SK-N-SH (cell line): ENCODE data around the gene LIMS1. TPM values are rescaled to one million over a fixed set of nuclear protein-coding genes. Genes with fewer than 3 reads are reported as not detected.

Source experiments
- CTCF ChIA-PET: fragments of 300-600, 350-600 bp; formaldehyde crosslinking; extraction: SDS; loops from one replicate; lab custom pipeline; 2021; lab: Yijun Ruan, JAX
- POLR2A ChIA-PET: fragments of 350-600 bp; sonication (Branson Sonifier 250); formaldehyde crosslinking; extraction: SDS; loops from one replicate; lab custom pipeline; 2020; ENCODE audit warnings: antibody characterized with exemption, inconsistent platforms; lab: Yijun Ruan, JAX
- DNase-seq: peaks from one replicate; pipeline ENCODE4 v3.0.0; 2012
- H2AFZ ChIP-seq: fragments of 200-600 bp; sonication (generic); 2 replicates; pipeline ENCODE4 v1.8.1; 2016; ENCODE audit warnings: antibody characterized with exemption, mild to moderate bottlenecking, low read depth
- H3F3A ChIP-seq: fragments of 200-600 bp; sonication (generic); replicated peaks from 2 replicates; pipeline ENCODE3; 2016; ENCODE audit warnings: antibody characterized with exemption, mild to moderate bottlenecking; ENCODE audit not compliant: insufficient read depth
- H3K27ac ChIP-seq, 2 experiments: fragments of 200-500 bp in 1 of 2; fragments of 200-600 bp in 1 of 2; sonication (Bioruptor generic) in 1 of 2; sonication (generic), shearing (Covaris generic) in 1 of 2; 2 replicates each; pipeline versions ENCODE4 v1.5.1 to v1.6.1; 2014 to 2016; ENCODE audit warnings: low read depth in 2 of 2, inconsistent platforms in 1 of 2, low read length in 1 of 2, mild to moderate bottlenecking in 1 of 2, mixed read lengths in 1 of 2
- H3K27me3 ChIP-seq: fragments of 200-600 bp; sonication (generic), shearing (Covaris generic); 2 replicates; pipeline ENCODE4 v1.6.1; 2016; ENCODE audit warnings: mixed run types; ENCODE audit not compliant: insufficient read depth
- H3K36me3 ChIP-seq, 2 experiments: fragments of 200-500 bp in 1 of 2; fragments of 200-600 bp in 1 of 2; sonication (Bioruptor generic) in 1 of 2; sonication (generic) in 1 of 2; replicated peaks in 1 of 2; 2 replicates each; pipeline versions ENCODE3 to v1.5.1; 2014 to 2016; ENCODE audit warnings: low read length in 1 of 2, mild to moderate bottlenecking in 1 of 2; ENCODE audit not compliant: insufficient read depth in 2 of 2, control insufficient read depth in 1 of 2
- H3K4me1 ChIP-seq, 2 experiments: fragments of 200-500 bp in 1 of 2; fragments of 200-600 bp in 1 of 2; sonication (Bioruptor generic) in 1 of 2; sonication (generic), shearing (Covaris generic) in 1 of 2; 2 replicates each; pipeline versions ENCODE4 v1.5.1 to v1.6.1; 2014 to 2016; ENCODE audit warnings: low read depth in 1 of 2, low read length in 1 of 2, mixed run types in 1 of 2; ENCODE audit not compliant: insufficient read depth in 2 of 2, control insufficient read depth in 1 of 2
- H3K4me2 ChIP-seq: fragments of 200-600 bp; sonication (generic), shearing (Covaris generic); 2 replicates; pipeline ENCODE4 v1.6.1; 2017; ENCODE audit warnings: mixed run types
- H3K4me3 ChIP-seq, 2 experiments: fragments of 200-500 bp in 1 of 2; fragments of 200-600 bp in 1 of 2; sonication (Bioruptor generic) in 1 of 2; sonication (generic), shearing (Covaris generic) in 1 of 2; 2 replicates each; pipeline versions ENCODE4 v1.5.1 to v1.8.1; 2014 to 2016; ENCODE audit warnings: low read depth in 2 of 2, inconsistent platforms in 1 of 2, low read length in 1 of 2, mild to moderate bottlenecking in 1 of 2, mixed read lengths in 1 of 2, moderate library complexity in 1 of 2
- H3K79me2 ChIP-seq: fragments of 200-600 bp; sonication (generic); 2 replicates; pipeline ENCODE4 v1.8.1; 2017; ENCODE audit warnings: mild to moderate bottlenecking; ENCODE audit not compliant: insufficient read depth
- H3K9ac ChIP-seq: fragments of 200-600 bp; sonication (generic); 2 replicates; pipeline ENCODE4 v1.6.1; 2017; ENCODE audit warnings: mixed run types
- H3K9me2 ChIP-seq: fragments of 200-600 bp; sonication (generic); 2 replicates; pipeline ENCODE4 v1.6.1; 2017; ENCODE audit warnings: mixed run types
- H3K9me3 ChIP-seq: fragments of 200-600 bp; sonication (generic); 2 replicates; pipeline ENCODE4 v1.6.1; 2017; ENCODE audit warnings: mixed run types, mild to moderate bottlenecking, moderate library complexity
- H4K20me1 ChIP-seq: fragments of 200-600 bp; sonication (generic); 2 replicates; pipeline ENCODE4 v1.6.1; 2017; ENCODE audit warnings: mild to moderate bottlenecking, mixed run types; ENCODE audit not compliant: insufficient read depth
- EP300 ChIP-seq, 2 experiments: IDR thresholded peaks; 2 replicates each; pipeline versions ENCODE4 v1.4.0 to v1.6.1; 2012; ENCODE audit warnings: borderline replicate concordance in 1 of 2, low read depth in 1 of 2, low read length in 1 of 2
- FOSL2 ChIP-seq: IDR thresholded peaks from 2 replicates; pipeline ENCODE4 v1.4.0; 2012; ENCODE audit warnings: low read depth, mild to moderate bottlenecking, moderate library complexity, borderline replicate concordance
- GABPA ChIP-seq: IDR thresholded peaks from 2 replicates; pipeline ENCODE4 v1.4.0; 2012; ENCODE audit warnings: low read depth, mild to moderate bottlenecking
- MEF2A ChIP-seq: IDR thresholded peaks from 2 replicates; pipeline ENCODE4 v1.4.0; 2012; ENCODE audit warnings: low read depth, borderline replicate concordance
- NFIC ChIP-seq: IDR thresholded peaks from 2 replicates; pipeline ENCODE4 v1.4.0; 2012; ENCODE audit warnings: borderline replicate concordance
- POLR2AphosphoS5 ChIP-seq: IDR thresholded peaks from 2 replicates; pipeline ENCODE4 v1.6.1; 2012; ENCODE audit warnings: low read depth, low read length
- RAD21 ChIP-seq: IDR thresholded peaks from 2 replicates; pipeline ENCODE4 v1.6.1; 2012; ENCODE audit warnings: mild to moderate bottlenecking, low read length
- TCF12 ChIP-seq: IDR thresholded peaks from 2 replicates; pipeline ENCODE4 v1.4.0; 2012
- WGBS: methylation state at CpG from one replicate; pipeline ENCODE4 v1.1.6; 2017; ENCODE audit warnings: low lambda C conversion rate; 5-methylcytosine and 5-hydroxymethylcytosine counted together
- polyA plus RNA-seq, 3 experiments: library from polyadenylated mRNA; depleted of rRNA; stranded (reverse); fragments of >200 nt; gene quantifications; 2 replicates each; pipeline ENCODE4 v1.2.3, GENCODE V29; 2012
- TF ChIP-seq, protein P1 (sequence below): IDR thresholded peaks from 2 replicates; pipeline ENCODE4 v1.4.0; 2012; ENCODE audit warnings: low read depth
- TF ChIP-seq, protein P2 (sequence below): fragments of 200-600 bp; sonication (generic); IDR thresholded peaks from 2 replicates; pipeline ENCODE4 v1.6.1; 2017; ENCODE audit warnings: antibody characterized with exemption, mild to moderate bottlenecking, moderate library complexity
- TF ChIP-seq, protein P3 (sequence below): IDR thresholded peaks from 2 replicates; pipeline ENCODE4 v1.4.0; 2012; ENCODE audit warnings: low read depth, borderline replicate concordance

LIMS1 gene
- polyA plus RNA-seq, 1 of the 3 experiments (the other 2 are of a cell fraction), result 123 TPM

DNA sequence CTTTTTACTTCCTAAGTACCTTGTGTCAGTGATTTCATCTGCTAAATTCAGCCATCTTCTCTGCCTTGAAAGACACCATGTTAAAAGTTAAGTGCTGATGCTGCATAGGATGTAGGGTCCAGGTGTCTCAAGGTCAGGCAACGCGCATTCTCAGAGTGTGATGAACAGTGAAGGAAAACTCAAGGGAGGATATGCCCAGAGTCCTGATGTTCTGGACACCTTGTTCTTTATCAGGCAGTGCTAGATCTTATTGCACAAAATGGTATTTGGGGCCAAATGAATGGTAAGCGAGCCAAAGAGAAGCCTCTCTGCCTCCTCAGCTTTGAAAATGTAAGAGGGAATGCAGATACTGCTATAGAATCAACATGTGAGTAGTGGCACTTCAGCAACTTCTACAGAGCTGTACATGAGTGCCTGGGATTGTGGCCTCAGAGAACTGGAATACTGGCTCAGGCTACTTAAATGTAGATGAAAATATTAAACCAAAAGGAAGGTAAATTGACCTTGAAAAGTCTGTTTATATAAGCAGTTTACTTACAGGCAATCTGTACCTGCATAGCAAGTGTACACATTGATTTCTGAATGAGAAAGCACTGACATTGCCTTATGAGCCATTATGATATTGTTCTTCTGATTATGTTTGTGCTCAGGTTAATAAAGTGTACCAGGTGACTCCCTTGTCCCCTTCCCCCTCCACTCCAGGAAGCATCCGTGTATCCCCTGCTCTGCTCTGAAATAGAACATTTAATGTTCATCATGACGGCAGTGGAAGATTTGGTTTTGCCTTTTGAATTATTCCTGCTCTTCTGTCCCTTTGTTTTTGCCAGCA is 98.3 kb downstream of the LIMS1 start (continued):
- TF ChIP-seq, protein P1, sequence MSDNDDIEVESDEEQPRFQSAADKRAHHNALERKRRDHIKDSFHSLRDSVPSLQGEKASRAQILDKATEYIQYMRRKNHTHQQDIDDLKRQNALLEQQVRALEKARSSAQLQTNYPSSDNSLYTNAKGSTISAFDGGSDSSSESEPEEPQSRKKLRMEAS, result no peak

DNA sequence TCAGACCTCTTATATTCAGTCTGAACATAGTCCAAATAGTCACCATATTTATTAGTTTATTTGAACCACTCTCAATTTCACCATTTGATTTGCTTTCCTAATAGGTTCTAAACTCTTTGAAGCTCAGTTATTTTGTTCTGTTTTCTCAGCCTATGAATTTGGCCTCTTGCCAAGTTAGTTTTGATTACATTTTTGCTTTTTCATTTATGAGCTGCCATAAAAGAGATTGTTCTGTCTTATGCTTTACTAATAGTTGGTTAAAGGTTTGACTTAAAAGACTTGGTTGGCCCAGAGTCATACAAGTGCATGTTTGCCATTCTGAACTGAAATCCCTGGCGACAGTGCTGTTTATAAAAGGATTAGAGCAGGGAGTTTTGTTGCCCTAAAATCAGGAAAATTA is 99.1 kb downstream of the LIMS1 start:
- H3K36me3 ChIP-seq, result no peaks in the 10 kb centered on the region
- H3K4me3 ChIP-seq, result no peak overlapping the region
- H3K27ac ChIP-seq, result peak overlapping the region in 1 of 2 experiments; percentile 76; a peak in 1 of 4 replicates
- POLR2A ChIA-PET, result no interaction called here
- no peaks in the 10 kb centered on the region for H3K9me3 ChIP-seq
- no peak for DNase-seq
- no peaks in the 10 kb centered on the region for H3K27me3 ChIP-seq
- H3K79me2 ChIP-seq, result peaks cover 96% of the 10 kb centered on the region
- no peaks in the 10 kb centered on the region for H3K9me2 ChIP-seq
- peaks cover 17% of the 10 kb centered on the region for H3F3A ChIP-seq
- TF ChIP-seq, protein P2, sequence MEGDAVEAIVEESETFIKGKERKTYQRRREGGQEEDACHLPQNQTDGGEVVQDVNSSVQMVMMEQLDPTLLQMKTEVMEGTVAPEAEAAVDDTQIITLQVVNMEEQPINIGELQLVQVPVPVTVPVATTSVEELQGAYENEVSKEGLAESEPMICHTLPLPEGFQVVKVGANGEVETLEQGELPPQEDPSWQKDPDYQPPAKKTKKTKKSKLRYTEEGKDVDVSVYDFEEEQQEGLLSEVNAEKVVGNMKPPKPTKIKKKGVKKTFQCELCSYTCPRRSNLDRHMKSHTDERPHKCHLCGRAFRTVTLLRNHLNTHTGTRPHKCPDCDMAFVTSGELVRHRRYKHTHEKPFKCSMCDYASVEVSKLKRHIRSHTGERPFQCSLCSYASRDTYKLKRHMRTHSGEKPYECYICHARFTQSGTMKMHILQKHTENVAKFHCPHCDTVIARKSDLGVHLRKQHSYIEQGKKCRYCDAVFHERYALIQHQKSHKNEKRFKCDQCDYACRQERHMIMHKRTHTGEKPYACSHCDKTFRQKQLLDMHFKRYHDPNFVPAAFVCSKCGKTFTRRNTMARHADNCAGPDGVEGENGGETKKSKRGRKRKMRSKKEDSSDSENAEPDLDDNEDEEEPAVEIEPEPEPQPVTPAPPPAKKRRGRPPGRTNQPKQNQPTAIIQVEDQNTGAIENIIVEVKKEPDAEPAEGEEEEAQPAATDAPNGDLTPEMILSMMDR, result no peak
- TF ChIP-seq TCF12 (no peak), MEF2A (no peak), NFIC (peak; percentile 48; the same call in 1 of the 2 replicates), POLR2AphosphoS5 (no peak), RAD21 (no peak)
- TF ChIP-seq, protein P3, sequence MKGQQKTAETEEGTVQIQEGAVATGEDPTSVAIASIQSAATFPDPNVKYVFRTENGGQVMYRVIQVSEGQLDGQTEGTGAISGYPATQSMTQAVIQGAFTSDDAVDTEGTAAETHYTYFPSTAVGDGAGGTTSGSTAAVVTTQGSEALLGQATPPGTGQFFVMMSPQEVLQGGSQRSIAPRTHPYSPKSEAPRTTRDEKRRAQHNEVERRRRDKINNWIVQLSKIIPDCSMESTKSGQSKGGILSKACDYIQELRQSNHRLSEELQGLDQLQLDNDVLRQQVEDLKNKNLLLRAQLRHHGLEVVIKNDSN, result no peak
- H3K9ac ChIP-seq, result no peak overlapping the region
- H3K4me1 ChIP-seq, result peaks cover 35 to 36% of the 10 kb centered on the region in 2 experiments
- peaks cover 10% of the 10 kb centered on the region for H4K20me1 ChIP-seq
- WGBS, result 100% methylated on average over 1 of the region's 1 CpG
- CTCF ChIA-PET, result interaction anchor here (1.2 to 5.4 kb wide), 6 partner anchors 10 to 49 kb away, joined by 3 to 188 read pairs (median 6); no protein-coding TSS in a partner anchor
- no peak overlapping the region for H2AFZ ChIP-seq
- H3K4me2 ChIP-seq, result no peak overlapping the region

DNA sequence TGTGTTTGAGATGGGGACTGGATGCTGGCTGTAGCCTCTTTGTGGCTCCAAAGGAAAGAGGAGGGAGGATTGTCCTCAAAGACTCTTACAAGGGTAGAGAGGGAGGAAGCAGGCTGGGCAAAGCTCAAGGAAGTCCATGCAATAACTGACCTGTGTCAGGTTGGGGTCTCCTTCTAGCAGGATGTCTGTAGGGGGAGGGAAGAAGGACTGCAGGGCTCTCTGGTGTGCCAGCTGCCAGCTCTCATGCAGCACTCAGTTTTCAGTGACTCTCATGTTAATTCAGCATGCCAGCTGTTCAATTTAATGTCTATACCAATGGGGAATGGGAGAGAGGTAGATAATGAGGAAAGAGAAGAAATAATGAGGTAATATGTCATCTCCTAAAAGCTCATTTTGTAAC is 99.7 kb downstream of the LIMS1 start:
- peak overlapping the region; percentile 34 to 76; a peak in 3 of 4 replicates for H3K27ac ChIP-seq
- H3K4me3 ChIP-seq, result no peak overlapping the region
- no peak overlapping the region for H3K9ac ChIP-seq
- peaks cover 96% of the 10 kb centered on the region for H3K79me2 ChIP-seq
- TF ChIP-seq GABPA (no peak), EP300 (IDR thresholded peaks at IDR 0.05; ENCODE audit: borderline replicate concordance in 1 of 2, low read depth in 1 of 2, low read length in 1 of 2) (0 out of 4 replicates have a peak, but pooled peaks of 1 of the 2 experiments have one; percentile 16), FOSL2 (no peak)
- TF ChIP-seq, all 33 proteins: peak for 1
- peaks cover 35 to 36% of the 10 kb centered on the region in 2 experiments for H3K4me1 ChIP-seq
- peaks cover 18% of the 10 kb centered on the region for H3F3A ChIP-seq
- peak; percentile 44 for DNase-seq
- no peak overlapping the region for H2AFZ ChIP-seq
- H4K20me1 ChIP-seq, result peaks cover 10% of the 10 kb centered on the region
- H3K9me2 ChIP-seq, result no peaks in the 10 kb centered on the region
- H3K4me2 ChIP-seq, result 0 out of 2 replicates have a peak overlapping the region, but pooled peaks have one; percentile 17
- H3K36me3 ChIP-seq, result no peaks in the 10 kb centered on the region
- no peaks in the 10 kb centered on the region for H3K27me3 ChIP-seq
- CTCF ChIA-PET, result interaction anchor here (0.6 to 5.4 kb wide), 7 partner anchors 9 to 414 kb away, joined by 3 to 188 read pairs (median 5); no protein-coding TSS in a partner anchor
- POLR2A ChIA-PET, result interaction anchor here (1.2 kb wide), 1 partner anchor 186 kb away, joined by 4 read pairs; no protein-coding TSS in a partner anchor
- no peaks in the 10 kb centered on the region for H3K9me3 ChIP-seq
